Lower leg skin (tissue), 4 donors: Measurements from ENCODE around the gene TNNI3K. TPM values are rescaled to one million over a fixed set of nuclear protein-coding genes. Genes with fewer than 3 reads are reported as not detected.

ENCODE experiments used
- DNase-seq, 2 donors: peaks; one replicate each; pipeline ENCODE4 v3.0.0-alpha.2; 2019; ENCODE audit warnings: low spot score in 2 of 2
- H3K4me3 ChIP-seq: fragments of 200-600 bp; sonication (generic); 2 replicates; pipeline ENCODE4 v1.5.1; 2017; ENCODE audit warnings: mild to moderate bottlenecking, low read depth; ENCODE audit not compliant: poor library complexity, severe bottlenecking
- POLR2A ChIP-seq, 2 donors: fragments of 450-650 bp; IDR thresholded peaks; one replicate each; pipeline ENCODE4 v1.6.1; 2016 to 2017; ENCODE audit warnings: antibody characterized with exemption in 2 of 2, mild to moderate bottlenecking in 1 of 2, moderate library complexity in 1 of 2
- WGBS, 2 donors: methylation state at CpG; one replicate each; pipeline ENCODE4 v1.1.5; 2018; 5-methylcytosine and 5-hydroxymethylcytosine counted together
- intact Hi-C: fragments of 100-400 bp; cut with DNase I; formaldehyde crosslinking; loops from one replicate; pipeline ENCODE4 v1.15.0; 2023; ENCODE audit warnings: low total_unique reads
- total RNA-seq, 4 donors: library from RNA; depleted of rRNA; stranded (reverse); fragments of >200 nt; gene quantifications; one replicate each; pipeline ENCODE4 v1.1.0, GENCODE V29; 2016
- TF ChIP-seq, protein P1 (sequence below), 3 donors: fragments of 450-650 bp; IDR thresholded peaks; one replicate each; pipeline ENCODE4 v1.5.1; 2016; ENCODE audit warnings: antibody characterized with exemption in 3 of 3, mild to moderate bottlenecking in 3 of 3, moderate library complexity in 2 of 3

The TNNI3K gene
- total RNA-seq, 4 donors from 2014 or later: 0.75 to 2.2 TPM; not detected in 2

DNA sequence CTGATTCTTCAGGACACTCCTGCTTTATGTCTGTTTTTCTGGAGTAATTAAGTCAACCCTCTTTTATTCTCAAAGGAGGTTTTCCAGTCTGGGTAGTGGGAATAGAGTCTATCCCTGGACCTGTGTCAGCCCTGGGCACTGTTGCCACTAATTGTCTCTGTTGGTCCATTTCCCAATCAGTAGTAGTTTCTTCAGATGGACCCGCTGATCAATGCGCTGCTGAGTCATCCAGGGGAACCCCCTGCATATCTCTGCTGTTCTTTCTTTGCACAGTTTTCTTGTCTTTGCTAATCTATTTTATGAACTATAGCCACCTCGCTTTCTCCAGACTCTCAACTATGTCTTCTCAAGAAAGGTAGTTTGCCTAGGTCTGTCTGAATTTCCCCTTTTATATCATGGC lies 82.5 kb downstream of the TNNI3K start:
- DNase-seq: no peak
- 78 to 98% methylated on average over 3 of the region's 3 CpGs for WGBS, 2 donors
- intact Hi-C loops: no loop called here
- no peak for TF ChIP-seq POLR2A (IDR thresholded peaks at IDR 0.05)
- TF ChIP-seq, protein P1, sequence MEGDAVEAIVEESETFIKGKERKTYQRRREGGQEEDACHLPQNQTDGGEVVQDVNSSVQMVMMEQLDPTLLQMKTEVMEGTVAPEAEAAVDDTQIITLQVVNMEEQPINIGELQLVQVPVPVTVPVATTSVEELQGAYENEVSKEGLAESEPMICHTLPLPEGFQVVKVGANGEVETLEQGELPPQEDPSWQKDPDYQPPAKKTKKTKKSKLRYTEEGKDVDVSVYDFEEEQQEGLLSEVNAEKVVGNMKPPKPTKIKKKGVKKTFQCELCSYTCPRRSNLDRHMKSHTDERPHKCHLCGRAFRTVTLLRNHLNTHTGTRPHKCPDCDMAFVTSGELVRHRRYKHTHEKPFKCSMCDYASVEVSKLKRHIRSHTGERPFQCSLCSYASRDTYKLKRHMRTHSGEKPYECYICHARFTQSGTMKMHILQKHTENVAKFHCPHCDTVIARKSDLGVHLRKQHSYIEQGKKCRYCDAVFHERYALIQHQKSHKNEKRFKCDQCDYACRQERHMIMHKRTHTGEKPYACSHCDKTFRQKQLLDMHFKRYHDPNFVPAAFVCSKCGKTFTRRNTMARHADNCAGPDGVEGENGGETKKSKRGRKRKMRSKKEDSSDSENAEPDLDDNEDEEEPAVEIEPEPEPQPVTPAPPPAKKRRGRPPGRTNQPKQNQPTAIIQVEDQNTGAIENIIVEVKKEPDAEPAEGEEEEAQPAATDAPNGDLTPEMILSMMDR (IDR thresholded peaks at IDR 0.05): no peak
- H3K4me3 ChIP-seq: no peak overlapping the region

DNA sequence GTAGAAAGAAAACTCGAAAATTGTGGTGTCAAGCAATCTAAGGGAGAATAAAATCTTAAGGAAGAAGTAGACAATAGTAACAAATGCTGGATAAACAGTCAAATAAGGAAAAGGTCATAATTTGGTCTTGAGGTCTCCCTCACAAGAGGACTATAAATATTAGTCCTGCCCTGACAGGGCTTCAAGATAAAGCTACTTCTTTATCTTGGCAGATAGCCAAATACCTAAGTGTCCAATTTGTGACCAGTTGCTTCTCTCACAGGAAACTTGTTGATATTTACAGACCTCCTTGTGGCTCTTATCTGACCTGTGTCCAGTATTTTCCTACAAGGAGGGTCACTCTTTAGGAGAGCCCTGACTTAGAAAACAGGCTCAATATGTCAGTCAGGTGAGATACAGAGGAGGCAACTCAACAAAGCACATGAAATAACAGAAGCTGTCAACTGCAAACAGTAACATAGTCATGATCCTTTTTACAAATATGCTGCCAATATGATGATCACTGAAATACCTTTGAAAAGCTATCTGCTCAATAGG lies 88.8 kb downstream of the TNNI3K start:
- no peak for TF ChIP-seq POLR2A (IDR thresholded peaks at IDR 0.05)
- TF ChIP-seq, protein P1 (IDR thresholded peaks at IDR 0.05): no peak
- WGBS, 2 donors: 78 to 79% methylated on average over 1 of the region's 1 CpG
- DNase-seq: no peak
- H3K4me3 ChIP-seq: no peak overlapping the region
- intact Hi-C loops: no loop called here

GRCh38 chr1:74324684-74325448 lies 89.7 kb downstream of the TNNI3K start:
- intact Hi-C loops: no loop called here
- WGBS, 2 donors: 84 to 87% methylated on average over 6 of the region's 6 CpGs
- TF ChIP-seq POLR2A (IDR thresholded peaks at IDR 0.05): no peak
- TF ChIP-seq, protein P1 (IDR thresholded peaks at IDR 0.05): no peak
- no peak for DNase-seq
- H3K4me3 ChIP-seq: no peak overlapping the region

GRCh38 chr1:74328851-74329250 lies 93.7 kb downstream of the TNNI3K start:
- no peak for DNase-seq
- TF ChIP-seq, protein P1 (IDR thresholded peaks at IDR 0.05): no peak
- TF ChIP-seq POLR2A (IDR thresholded peaks at IDR 0.05): no peak
- H3K4me3 ChIP-seq: no peak overlapping the region
- intact Hi-C loops: no loop called here

DNA sequence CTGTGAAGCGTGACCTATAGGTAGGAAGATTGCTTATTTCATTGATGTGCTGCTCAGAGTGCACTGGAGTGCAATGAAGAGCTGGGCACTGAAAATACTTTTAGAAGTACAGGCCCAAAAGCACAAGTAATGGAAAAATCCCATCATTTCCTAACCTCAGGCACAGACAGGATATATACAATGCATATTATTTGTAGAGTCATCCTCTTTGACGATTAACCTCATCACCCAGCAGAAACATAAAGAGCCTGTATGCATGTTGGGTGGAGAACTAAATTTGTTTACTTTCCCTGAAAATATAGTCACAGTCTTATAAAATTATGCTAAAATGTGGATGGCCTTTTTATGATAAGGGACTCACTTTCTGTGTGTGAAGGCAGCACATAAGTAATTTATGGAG lies 98.1 kb downstream of the TNNI3K start:
- TF ChIP-seq, protein P1 (IDR thresholded peaks at IDR 0.05): no peak
- TF ChIP-seq POLR2A (IDR thresholded peaks at IDR 0.05): no peak
- intact Hi-C loops: no loop called here
- no peak overlapping the region for H3K4me3 ChIP-seq
- DNase-seq: no peak
- 84 to 87% methylated on average over 2 of the region's 2 CpGs for WGBS, 2 donors

DNA sequence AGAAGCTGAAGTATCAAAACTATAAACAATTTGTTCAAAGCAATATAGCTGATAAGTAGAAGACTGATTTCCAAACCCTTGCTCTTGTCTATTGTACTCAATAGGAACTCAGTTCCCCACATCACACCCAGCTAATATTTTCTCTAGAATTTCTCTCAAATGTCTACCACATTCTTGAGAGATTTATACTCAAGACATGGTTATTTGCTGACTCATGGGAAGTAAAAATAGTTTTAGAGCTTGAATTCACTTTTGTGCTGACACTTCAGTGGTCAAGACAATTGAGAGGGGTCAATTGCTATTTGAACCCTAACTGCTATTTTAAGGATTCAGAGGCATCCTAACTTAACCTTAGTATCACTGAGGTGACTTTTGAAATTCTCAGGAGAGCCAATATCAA lies 99.0 kb downstream of the TNNI3K start:
- intact Hi-C loops: no loop called here
- no peak overlapping the region for H3K4me3 ChIP-seq
- TF ChIP-seq, protein P1 (IDR thresholded peaks at IDR 0.05): no peak
- TF ChIP-seq POLR2A (IDR thresholded peaks at IDR 0.05): no peak
- DNase-seq: no peak
